Lung (tissue), 12 donors: ENCODE measurements around the gene RUVBL1. TPM values are rescaled to one million over a fixed set of nuclear protein-coding genes. Genes with fewer than 3 reads are reported as not detected.

Experiments used
- ATAC-seq: fragments of 200-7000 bp; cut with Tn5 transposase; one replicate; pipeline ENCODE4 v1.9.1; 2020; ENCODE audit warnings: moderate number of reproducible peaks; ENCODE audit not compliant: insufficient read depth, low FRiP score
- DNase-seq, 3 donors: peaks; one replicate each; pipeline ENCODE4 v3.0.0-alpha.2; 2013 to 2017
- H3K27ac ChIP-seq, 2 donors: one replicate each; pipeline ENCODE4 v1.5.1; 2013; ENCODE audit warnings: mild to moderate bottlenecking in 2 of 2, moderate library complexity in 2 of 2, control low read depth in 1 of 2, inconsistent platforms in 1 of 2, low read depth in 1 of 2, low read length in 1 of 2
- H3K27me3 ChIP-seq, 3 donors: one replicate each; pipeline ENCODE4 v1.5.1; 2013; ENCODE audit warnings: low read length in 2 of 3; ENCODE audit not compliant: control insufficient read depth in 3 of 3, insufficient read depth in 3 of 3
- H3K36me3 ChIP-seq, 4 donors: one replicate each; pipeline ENCODE4 v1.5.1; 2013; ENCODE audit warnings: low read length in 4 of 4, mild to moderate bottlenecking in 1 of 4, moderate library complexity in 1 of 4; ENCODE audit not compliant: control insufficient read depth in 4 of 4, insufficient read depth in 4 of 4
- H3K4me1 ChIP-seq, 5 donors: one replicate each; pipeline ENCODE4 v1.5.1; 2013; ENCODE audit warnings: low read length in 5 of 5, mild to moderate bottlenecking in 2 of 5, moderate library complexity in 1 of 5; ENCODE audit not compliant: control insufficient read depth in 5 of 5, insufficient read depth in 5 of 5
- H3K4me3 ChIP-seq: one replicate; pipeline ENCODE4 v1.5.1; 2013; ENCODE audit warnings: mild to moderate bottlenecking, control low read depth, moderate library complexity
- H3K9ac ChIP-seq, 2 donors: one replicate each; pipeline ENCODE4 v1.5.1; 2013; ENCODE audit warnings: low read length in 2 of 2, control low read depth in 1 of 2; ENCODE audit not compliant: insufficient read depth in 1 of 2
- H3K9me3 ChIP-seq, 4 donors: one replicate each; pipeline ENCODE4 v1.5.1; 2013; ENCODE audit warnings: low read length in 3 of 4, mild to moderate bottlenecking in 1 of 4, moderate library complexity in 1 of 4; ENCODE audit not compliant: control insufficient read depth in 4 of 4, insufficient read depth in 3 of 4
- WGBS, 2 donors: extraction: QIAGEN DNeasy Blood & Tissue Kit; methylation state at CpG; one replicate each; pipeline ENCODE4 v1.1.7; 2013; 5-methylcytosine and 5-hydroxymethylcytosine counted together
- polyA plus RNA-seq, 2 donors: library from polyadenylated mRNA; stranded (reverse); fragments of 200-250 nt; gene quantifications; one replicate each; pipeline ENCODE4 v1.2.1, GENCODE V29; 2013
- total RNA-seq, 2 donors: library from RNA; depleted of rRNA in 1 of 2; stranded (reverse); fragments of >200 nt in 1 of 2; gene quantifications; one replicate each; pipeline ENCODE4 v1.2.1, GENCODE V29; 2014 to 2021
- TF ChIP-seq, protein P1 (sequence below): IDR thresholded peaks from 2 replicates; pipeline ENCODE4 v1.5.1; 2012; ENCODE audit warnings: mild to moderate bottlenecking; ENCODE audit errors: control extremely low read depth, extremely low read depth
- donor health status: control.
- donor health status: control.
- donor health status: Bipolar disorder and iron deficiency.
- donor health status: healthy.
- donor health status: DM: yes; HTN: yes; CAD: no.

The RUVBL1 gene
- total and polyA plus RNA-seq, 4 donors = 26.6 to 53.7 (median 41.7) TPM

DNA sequence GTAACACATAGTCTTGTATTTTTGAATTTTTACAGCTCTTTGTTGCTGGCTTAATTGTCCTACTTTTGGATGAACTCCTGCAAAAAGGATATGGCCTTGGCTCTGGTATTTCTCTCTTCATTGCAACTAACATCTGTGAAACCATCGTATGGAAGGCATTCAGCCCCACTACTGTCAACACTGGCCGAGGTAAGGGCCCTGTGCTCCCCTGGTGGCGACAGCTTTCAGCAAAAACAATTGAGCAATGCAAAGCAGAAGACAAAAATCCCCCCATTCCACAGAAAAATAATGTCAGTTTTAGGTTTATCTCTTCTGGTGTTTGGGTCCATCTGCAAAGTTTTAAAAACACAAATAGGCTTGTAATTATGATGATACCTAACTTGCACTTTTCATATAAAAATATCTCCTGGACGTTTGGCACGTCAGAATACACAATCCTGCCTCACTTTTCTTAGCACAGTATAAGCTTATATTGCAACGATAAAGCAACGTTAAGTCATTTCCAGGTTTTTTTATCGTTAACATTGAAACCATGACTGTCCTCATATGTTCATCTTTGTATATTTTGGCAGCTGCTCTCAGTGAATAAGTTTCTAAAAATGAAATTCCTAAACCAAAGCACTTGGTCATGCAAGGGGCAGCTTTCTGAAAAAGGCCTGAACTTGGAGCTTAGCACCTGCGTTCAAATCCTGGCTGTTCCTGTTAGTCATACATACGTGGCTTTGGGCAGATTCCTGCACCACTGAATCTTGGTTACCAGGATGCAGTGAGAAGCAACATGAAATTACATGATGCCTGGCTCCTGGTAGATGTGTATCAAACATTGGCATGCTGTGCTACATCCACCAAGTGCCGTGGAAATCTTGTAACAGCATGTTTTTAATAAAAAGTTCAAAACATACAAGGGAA lies 62.9 kb downstream of the RUVBL1 start:
- DNase-seq (no peak), ATAC-seq (no peak)
- 85 to 90% methylated on average over 11 of the region's 11 CpGs for WGBS, 2 donors
- Histone ChIP-seq H3K4me1 (peaks cover 0 to 2% (median 0%) of the 10 kb centered on the region in 5 donors), H3K4me3 (no peak overlapping the region), H3K36me3 (peaks cover 41 to 66% (median 54%) of the 10 kb centered on the region in 4 donors), H3K9me3 (no peaks in the 10 kb centered on the region), H3K27me3 (no peaks in the 10 kb centered on the region), H3K27ac (no peak overlapping the region), H3K9ac (no peak overlapping the region)
- TF ChIP-seq, protein P1, sequence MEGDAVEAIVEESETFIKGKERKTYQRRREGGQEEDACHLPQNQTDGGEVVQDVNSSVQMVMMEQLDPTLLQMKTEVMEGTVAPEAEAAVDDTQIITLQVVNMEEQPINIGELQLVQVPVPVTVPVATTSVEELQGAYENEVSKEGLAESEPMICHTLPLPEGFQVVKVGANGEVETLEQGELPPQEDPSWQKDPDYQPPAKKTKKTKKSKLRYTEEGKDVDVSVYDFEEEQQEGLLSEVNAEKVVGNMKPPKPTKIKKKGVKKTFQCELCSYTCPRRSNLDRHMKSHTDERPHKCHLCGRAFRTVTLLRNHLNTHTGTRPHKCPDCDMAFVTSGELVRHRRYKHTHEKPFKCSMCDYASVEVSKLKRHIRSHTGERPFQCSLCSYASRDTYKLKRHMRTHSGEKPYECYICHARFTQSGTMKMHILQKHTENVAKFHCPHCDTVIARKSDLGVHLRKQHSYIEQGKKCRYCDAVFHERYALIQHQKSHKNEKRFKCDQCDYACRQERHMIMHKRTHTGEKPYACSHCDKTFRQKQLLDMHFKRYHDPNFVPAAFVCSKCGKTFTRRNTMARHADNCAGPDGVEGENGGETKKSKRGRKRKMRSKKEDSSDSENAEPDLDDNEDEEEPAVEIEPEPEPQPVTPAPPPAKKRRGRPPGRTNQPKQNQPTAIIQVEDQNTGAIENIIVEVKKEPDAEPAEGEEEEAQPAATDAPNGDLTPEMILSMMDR = no peak

DNA sequence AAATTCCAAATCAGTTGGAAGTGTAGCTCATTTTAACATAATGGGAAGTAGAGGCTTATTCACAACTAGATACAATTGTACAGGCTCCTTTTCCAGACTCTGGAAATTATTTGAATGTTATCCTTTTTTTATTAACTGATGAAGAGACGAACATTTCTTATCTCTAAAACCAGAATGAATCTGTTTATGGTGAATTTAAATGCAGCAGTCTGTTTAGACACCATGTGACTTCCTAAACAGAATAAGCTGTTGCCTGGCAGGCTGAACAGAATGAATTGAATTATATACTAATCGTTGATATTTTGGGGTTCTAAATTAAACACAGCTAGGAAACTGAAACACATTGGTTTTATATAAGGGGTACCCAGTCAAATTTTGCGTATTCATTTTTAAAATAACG lies 67.4 kb downstream of the RUVBL1 start:
- Histone ChIP-seq H3K36me3 (peaks cover 21 to 48% (median 29%) of the 10 kb centered on the region in 4 donors), H3K27me3 (no peaks in the 10 kb centered on the region), H3K4me3 (no peak overlapping the region), H3K4me1 (peaks cover 8 to 24% (median 14%) of the 10 kb centered on the region in 5 donors), H3K27ac (no peak overlapping the region), H3K9ac (no peak overlapping the region), H3K9me3 (no peaks in the 10 kb centered on the region)
- ATAC-seq = no peak
- no peak for DNase-seq
- TF ChIP-seq, protein P1 = no peak
- WGBS, 2 donors = 32 to 58% methylated on average over 4 of the region's 4 CpGs

DNA sequence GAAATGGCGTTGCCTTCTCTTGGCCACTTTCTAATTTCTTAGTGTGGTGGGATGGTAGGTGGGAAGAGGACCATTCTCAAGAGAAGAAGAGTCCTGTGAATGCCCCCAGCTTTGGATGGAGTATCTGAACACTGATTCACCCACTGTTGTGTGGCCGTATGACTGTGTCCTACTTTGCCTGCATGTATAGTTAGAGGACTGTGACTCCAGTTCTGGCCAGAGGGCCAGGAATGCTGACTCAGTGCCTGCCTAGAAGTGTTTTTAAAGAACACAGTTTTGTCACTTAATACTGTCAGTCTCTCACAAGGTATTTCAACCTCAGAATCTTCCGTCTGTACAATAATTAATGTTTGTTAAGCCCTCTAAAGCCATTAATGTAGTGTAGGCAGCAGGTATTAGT lies 69.2 kb downstream of the RUVBL1 start:
- no peak for ATAC-seq

More for the DNA sequence above, 69.2 kb downstream of the RUVBL1 start:
- TF ChIP-seq, protein P1 = no peak
- Histone ChIP-seq H3K9me3 (no peaks in the 10 kb centered on the region), H3K27me3 (no peaks in the 10 kb centered on the region), H3K9ac (no peak overlapping the region), H3K4me1 (peaks cover 8 to 31% (median 17%) of the 10 kb centered on the region in 5 donors), H3K27ac (peak overlapping the region in 1 of 2 donors; percentile 37), H3K36me3 (peaks cover 7 to 29% (median 16%) of the 10 kb centered on the region in 4 donors), H3K4me3 (no peak overlapping the region)
- no peak for DNase-seq
- WGBS, 2 donors = 61 to 79% methylated on average over 3 of the region's 3 CpGs
